HepG2 (cell line): ENCODE data around the gene AFF4. TPM values are rescaled to one million over a fixed set of nuclear protein-coding genes. Genes with fewer than 3 reads are reported as not detected.

ENCODE experiments used
- ARNT2 ChIP-seq: sonication (generic); formaldehyde crosslinking; IDR thresholded peaks from 2 replicates; pipeline ENCODE4 v1.8.0; 2022; ENCODE audit warnings: mild to moderate bottlenecking, low read depth, missing genetic modification reagents, moderate library complexity
- DNMT1 ChIP-seq: sonication (generic); formaldehyde crosslinking; IDR thresholded peaks from 2 replicates; pipeline ENCODE4 v1.5.1; 2020; ENCODE audit warnings: mild to moderate bottlenecking, missing genetic modification reagents
- FOXK2 ChIP-seq: fragments of 450-650 bp; IDR thresholded peaks from 2 replicates; pipeline ENCODE4 v1.6.1; 2016
- NAIF1 ChIP-seq: sonication (generic); formaldehyde crosslinking; IDR thresholded peaks from 2 replicates; pipeline ENCODE4 v1.5.0; 2020; ENCODE audit warnings: mild to moderate bottlenecking, missing genetic modification reagents, borderline replicate concordance
- NCOA2 ChIP-seq: sonication (generic); formaldehyde crosslinking; IDR thresholded peaks from 2 replicates; pipeline ENCODE4 v1.8.0; 2022; ENCODE audit warnings: inconsistent platforms
- NFIB ChIP-seq: sonication (generic); formaldehyde crosslinking; IDR thresholded peaks from 2 replicates; pipeline ENCODE4 v1.9.0; 2021; ENCODE audit warnings: missing genetic modification reagents, mild to moderate bottlenecking, borderline replicate concordance
- RXRB ChIP-seq: IDR thresholded peaks from 2 replicates; pipeline ENCODE4 v1.6.1; 2016; ENCODE audit warnings: borderline replicate concordance, missing genetic modification reagents, missing compliant biosample characterization
- SETDB1 ChIP-seq: sonication (generic); formaldehyde crosslinking; IDR thresholded peaks from 2 replicates; pipeline ENCODE4 v1.5.1; 2020; ENCODE audit warnings: missing genetic modification reagents, mild to moderate bottlenecking, borderline replicate concordance
- SRSF4 ChIP-seq: fragments of 200-400 bp; formaldehyde crosslinking; IDR thresholded peaks from one replicate; pipeline ENCODE4 v1.6.1; 2018; ENCODE audit warnings: mild to moderate bottlenecking, low read depth, low read length, moderate library complexity; ENCODE audit not compliant: poor library complexity, severe bottlenecking
- XBP1 ChIP-seq: sonication (generic); formaldehyde crosslinking; IDR thresholded peaks from 2 replicates; pipeline ENCODE4 v1.5.0; 2020; ENCODE audit warnings: missing genetic modification reagents
- ZNF10 ChIP-seq: sonication (generic); formaldehyde crosslinking; IDR thresholded peaks from 2 replicates; pipeline ENCODE4 v1.4.0; 2020; ENCODE audit warnings: mild to moderate bottlenecking, low read depth, missing genetic modification reagents, borderline replicate concordance
- ZNF136 ChIP-seq: sonication (generic); formaldehyde crosslinking; IDR thresholded peaks from 2 replicates; pipeline ENCODE4 v1.8.1; 2022; ENCODE audit warnings: low read depth, mild to moderate bottlenecking, moderate library complexity, missing genetic modification reagents
- ZNF232 ChIP-seq: sonication (generic); formaldehyde crosslinking; IDR thresholded peaks from 2 replicates; pipeline ENCODE4 v1.4.0; 2020; ENCODE audit warnings: missing genetic modification reagents, borderline replicate concordance
- ZNF251 ChIP-seq: sonication (generic); formaldehyde crosslinking; IDR thresholded peaks from 2 replicates; pipeline ENCODE4 v1.9.0; 2021; ENCODE audit warnings: mild to moderate bottlenecking, missing genetic modification reagents
- ZNF264 ChIP-seq: sonication (generic); formaldehyde crosslinking; IDR thresholded peaks from 2 replicates; pipeline ENCODE4 v1.4.0; 2020; ENCODE audit warnings: missing genetic modification reagents
- ZNF546 ChIP-seq: sonication (generic); formaldehyde crosslinking; conservative IDR thresholded peaks from 2 replicates; pipeline ENCODE4 v1.8.1; 2023; ENCODE audit warnings: mild to moderate bottlenecking, missing genetic modification reagents
- ZNF839 ChIP-seq: sonication (generic); formaldehyde crosslinking; IDR thresholded peaks from 2 replicates; pipeline ENCODE4 v1.4.0; 2020; ENCODE audit warnings: missing genetic modification reagents, mild to moderate bottlenecking, borderline replicate concordance
- ZSCAN22 ChIP-seq: sonication (generic); formaldehyde crosslinking; IDR thresholded peaks from 2 replicates; pipeline ENCODE4 v1.4.0; 2020; ENCODE audit warnings: mild to moderate bottlenecking, missing genetic modification reagents
- polyA plus RNA-seq, 8 experiments: library from polyadenylated mRNA; depleted of rRNA in 3 of 8; stranded (reverse) in 7 of 8; unstranded in 1 of 8; fragments of >200 nt; fragmentation: Illumina TruSeq in 4 of 8; extraction: Trizol in 4 of 8; gene quantifications; 2 replicates each; pipeline versions ENCODE4 v1.2.1 to v1.2.3, GENCODE V29; 2011 to 2016; ENCODE audit warnings: low read depth in 4 of 8, missing spikeins in 1 of 8, mixed read lengths in 1 of 8; ENCODE audit not compliant: insufficient read depth in 1 of 8
- total RNA-seq, 5 experiments: library from RNA; depleted of rRNA; stranded (reverse); fragments of >200 nt; fragmentation: Illumina TruSeq; extraction: Trizol; gene quantifications; 2 replicates each; pipeline ENCODE4 v1.2.3, GENCODE V29; 2016; ENCODE audit warnings: low read depth in 1 of 5
- TF ChIP-seq, protein P1 (sequence below): IDR thresholded peaks from 2 replicates; pipeline ENCODE4 v1.6.1; 2016; ENCODE audit warnings: low read depth
- TF ChIP-seq, protein P2 (sequence below): sonication (generic); formaldehyde crosslinking; IDR thresholded peaks from 2 replicates; pipeline ENCODE4 v1.8.0; 2022; ENCODE audit warnings: mild to moderate bottlenecking, missing genetic modification reagents; ENCODE audit not compliant: insufficient replicate concordance
- TF ChIP-seq, protein P3 (sequence below): sonication (generic); formaldehyde crosslinking; IDR thresholded peaks from 2 replicates; pipeline ENCODE4 v1.4.0; 2020; ENCODE audit warnings: missing genetic modification reagents, borderline replicate concordance
- TF ChIP-seq, protein P4 (sequence below): sonication (generic); formaldehyde crosslinking; conservative IDR thresholded peaks from 2 replicates; pipeline ENCODE4 v1.8.0; 2022; ENCODE audit warnings: mild to moderate bottlenecking, moderate library complexity, missing genetic modification reagents

AFF4 gene
- total and polyA plus RNA-seq, 2 of the 13 experiments (the other 11 are each of a cell fraction or from before 2014, with no cell fraction given) = 22.1 to 25.5 TPM

DNA sequence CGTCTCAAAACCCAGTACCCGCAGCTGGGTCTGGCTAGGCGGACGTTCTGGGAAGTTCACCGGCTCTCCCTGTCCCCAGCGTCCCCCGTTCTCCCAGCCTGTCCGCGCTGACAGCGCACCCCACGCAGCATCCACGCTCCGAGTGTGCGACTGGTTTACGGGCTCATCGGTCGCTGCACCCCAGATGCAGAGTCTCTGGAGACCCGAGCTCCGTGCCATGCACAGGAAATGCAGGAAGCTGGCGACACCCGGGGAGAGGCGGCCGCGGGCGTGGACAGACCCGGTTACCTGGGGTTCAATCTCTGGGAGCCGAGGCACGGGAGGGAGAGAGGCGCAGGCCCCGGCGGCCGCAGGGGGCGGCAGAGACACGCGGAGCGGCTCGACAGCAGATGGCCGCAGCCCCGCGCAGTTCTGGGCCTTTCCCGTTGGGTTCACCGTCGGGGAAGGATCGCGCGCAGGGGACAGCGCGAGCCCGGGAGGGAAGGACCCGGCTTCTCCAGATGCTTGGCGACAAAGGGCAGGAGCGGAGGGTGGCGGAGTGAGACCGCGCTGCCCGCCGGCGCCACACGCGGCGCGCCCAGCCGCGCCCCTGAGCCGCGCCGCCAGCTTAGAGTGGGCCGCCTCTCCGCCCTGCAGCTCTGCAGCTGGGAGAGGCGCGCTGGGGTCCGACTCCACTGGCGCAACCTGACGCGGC lies 133.5 kb downstream of the AFF4 start (continued):
- TF ChIP-seq, protein P1, sequence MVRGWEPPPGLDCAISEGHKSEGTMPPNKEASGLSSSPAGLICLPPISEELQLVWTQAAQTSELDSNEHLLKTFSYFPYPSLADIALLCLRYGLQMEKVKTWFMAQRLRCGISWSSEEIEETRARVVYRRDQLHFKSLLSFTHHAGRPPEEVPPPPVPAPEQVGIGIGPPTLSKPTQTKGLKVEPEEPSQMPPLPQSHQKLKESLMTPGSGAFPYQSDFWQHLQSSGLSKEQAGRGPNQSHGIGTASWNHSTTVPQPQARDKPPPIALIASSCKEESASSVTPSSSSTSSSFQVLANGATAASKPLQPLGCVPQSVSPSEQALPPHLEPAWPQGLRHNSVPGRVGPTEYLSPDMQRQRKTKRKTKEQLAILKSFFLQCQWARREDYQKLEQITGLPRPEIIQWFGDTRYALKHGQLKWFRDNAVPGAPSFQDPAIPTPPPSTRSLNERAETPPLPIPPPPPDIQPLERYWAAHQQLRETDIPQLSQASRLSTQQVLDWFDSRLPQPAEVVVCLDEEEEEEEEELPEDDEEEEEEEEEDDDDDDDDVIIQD (CRISPR knock-in tag) = no peak
- TF ChIP-seq RXRB (CRISPR knock-in tag) = peak; percentile 19; the same call in 1 of the 2 replicates
- no peak; the same call in 1 of the 2 replicates for TF ChIP-seq NCOA2 (CRISPR knock-in tag)
- TF ChIP-seq, protein P2, sequence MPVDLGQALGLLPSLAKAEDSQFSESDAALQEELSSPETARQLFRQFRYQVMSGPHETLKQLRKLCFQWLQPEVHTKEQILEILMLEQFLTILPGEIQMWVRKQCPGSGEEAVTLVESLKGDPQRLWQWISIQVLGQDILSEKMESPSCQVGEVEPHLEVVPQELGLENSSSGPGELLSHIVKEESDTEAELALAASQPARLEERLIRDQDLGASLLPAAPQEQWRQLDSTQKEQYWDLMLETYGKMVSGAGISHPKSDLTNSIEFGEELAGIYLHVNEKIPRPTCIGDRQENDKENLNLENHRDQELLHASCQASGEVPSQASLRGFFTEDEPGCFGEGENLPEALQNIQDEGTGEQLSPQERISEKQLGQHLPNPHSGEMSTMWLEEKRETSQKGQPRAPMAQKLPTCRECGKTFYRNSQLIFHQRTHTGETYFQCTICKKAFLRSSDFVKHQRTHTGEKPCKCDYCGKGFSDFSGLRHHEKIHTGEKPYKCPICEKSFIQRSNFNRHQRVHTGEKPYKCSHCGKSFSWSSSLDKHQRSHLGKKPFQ = no peak
- TF ChIP-seq XBP1 = no peak
- 0 out of 2 replicates have a peak, but pooled peaks have one; percentile 24 for TF ChIP-seq ZNF264 (CRISPR knock-in tag)
- no peak for TF ChIP-seq ZNF10 (CRISPR knock-in tag)
- TF ChIP-seq, protein P3, sequence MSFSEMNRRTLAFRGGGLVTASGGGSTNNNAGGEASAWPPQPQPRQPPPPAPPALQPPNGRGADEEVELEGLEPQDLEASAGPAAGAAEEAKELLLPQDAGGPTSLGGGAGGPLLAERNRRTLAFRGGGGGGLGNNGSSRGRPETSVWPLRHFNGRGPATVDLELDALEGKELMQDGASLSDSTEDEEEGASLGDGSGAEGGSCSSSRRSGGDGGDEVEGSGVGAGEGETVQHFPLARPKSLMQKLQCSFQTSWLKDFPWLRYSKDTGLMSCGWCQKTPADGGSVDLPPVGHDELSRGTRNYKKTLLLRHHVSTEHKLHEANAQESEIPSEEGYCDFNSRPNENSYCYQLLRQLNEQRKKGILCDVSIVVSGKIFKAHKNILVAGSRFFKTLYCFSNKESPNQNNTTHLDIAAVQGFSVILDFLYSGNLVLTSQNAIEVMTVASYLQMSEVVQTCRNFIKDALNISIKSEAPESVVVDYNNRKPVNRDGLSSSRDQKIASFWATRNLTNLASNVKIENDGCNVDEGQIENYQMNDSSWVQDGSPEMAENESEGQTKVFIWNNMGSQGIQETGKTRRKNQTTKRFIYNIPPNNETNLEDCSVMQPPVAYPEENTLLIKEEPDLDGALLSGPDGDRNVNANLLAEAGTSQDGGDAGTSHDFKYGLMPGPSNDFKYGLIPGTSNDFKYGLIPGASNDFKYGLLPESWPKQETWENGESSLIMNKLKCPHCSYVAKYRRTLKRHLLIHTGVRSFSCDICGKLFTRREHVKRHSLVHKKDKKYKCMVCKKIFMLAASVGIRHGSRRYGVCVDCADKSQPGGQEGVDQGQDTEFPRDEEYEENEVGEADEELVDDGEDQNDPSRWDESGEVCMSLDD = peak; percentile 37; the same call in 1 of the 2 replicates
- TF ChIP-seq, protein P4, sequence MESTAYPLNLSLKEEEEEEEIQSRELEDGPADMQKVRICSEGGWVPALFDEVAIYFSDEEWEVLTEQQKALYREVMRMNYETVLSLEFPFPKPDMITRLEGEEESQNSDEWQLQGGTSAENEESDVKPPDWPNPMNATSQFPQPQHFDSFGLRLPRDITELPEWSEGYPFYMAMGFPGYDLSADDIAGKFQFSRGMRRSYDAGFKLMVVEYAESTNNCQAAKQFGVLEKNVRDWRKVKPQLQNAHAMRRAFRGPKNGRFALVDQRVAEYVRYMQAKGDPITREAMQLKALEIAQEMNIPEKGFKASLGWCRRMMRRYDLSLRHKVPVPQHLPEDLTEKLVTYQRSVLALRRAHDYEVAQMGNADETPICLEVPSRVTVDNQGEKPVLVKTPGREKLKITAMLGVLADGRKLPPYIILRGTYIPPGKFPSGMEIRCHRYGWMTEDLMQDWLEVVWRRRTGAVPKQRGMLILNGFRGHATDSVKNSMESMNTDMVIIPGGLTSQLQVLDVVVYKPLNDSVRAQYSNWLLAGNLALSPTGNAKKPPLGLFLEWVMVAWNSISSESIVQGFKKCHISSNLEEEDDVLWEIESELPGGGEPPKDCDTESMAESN (CRISPR knock-in tag) = peak; percentile 47; the same call in 1 of the 2 replicates
- peak; percentile 87; the same call in 1 of the 2 replicates for TF ChIP-seq ZNF546 (CRISPR knock-in tag)
- peak; percentile 46; the same call in 1 of the 2 replicates for TF ChIP-seq ZNF839 (CRISPR knock-in tag)
- no peak for TF ChIP-seq SRSF4
- no peak for TF ChIP-seq ZNF136
- no peak; the same call in 1 of the 2 replicates for TF ChIP-seq NAIF1 (CRISPR knock-in tag)
- TF ChIP-seq DNMT1 (CRISPR knock-in tag) = 0 out of 2 replicates have a peak, but pooled peaks have one; percentile 49
- no peak for TF ChIP-seq SETDB1 (CRISPR knock-in tag)
- TF ChIP-seq FOXK2 = no peak
- TF ChIP-seq ZSCAN22 (CRISPR knock-in tag) = no peak
- TF ChIP-seq ARNT2 (CRISPR knock-in tag) = peak; percentile 84; the same call in 1 of the 2 replicates
- TF ChIP-seq ZNF232 (CRISPR knock-in tag) = 0 out of 2 replicates have a peak, but pooled peaks have one; percentile 70
- TF ChIP-seq NFIB = no peak
- TF ChIP-seq ZNF251 (CRISPR knock-in tag) = no peak
